HL-60 (cell line): ENCODE results near the gene ACOXL.

Experiments used
- DNase-seq, 2 experiments: peaks; one replicate each; pipeline ENCODE4 v3.0.0-alpha.2; 2010 to 2020; ENCODE audit warnings: low read depth in 1 of 2, low spot score in 1 of 2
- H3K27ac ChIP-seq: fragments of 250-450 bp; sonication (Bioruptor Pico); replicated peaks from 2 replicates; pipeline ENCODE4 v1.5.1; 2020; ENCODE audit warnings: mild to moderate bottlenecking, moderate library complexity
- H3K27me3 ChIP-seq: fragments of 250-450 bp; sonication (Bioruptor Pico); 2 replicates; pipeline ENCODE4 v1.5.1; 2021; ENCODE audit warnings: mild to moderate bottlenecking, moderate library complexity; ENCODE audit not compliant: insufficient read depth, poor library complexity, severe bottlenecking
- H3K4me3 ChIP-seq: replicated peaks from 2 replicates; pipeline ENCODE4 v1.5.1; 2011; ENCODE audit warnings: mild to moderate bottlenecking, control low read depth, low read length; ENCODE audit not compliant: insufficient read depth
- CTCF ChIP-seq: IDR thresholded peaks from one replicate; pipeline ENCODE4 v1.5.1; 2011; ENCODE audit warnings: low read length, control low read depth, inconsistent platforms; ENCODE audit not compliant: insufficient read depth
- GABPA ChIP-seq: IDR thresholded peaks from 2 replicates; pipeline ENCODE4 v1.6.1; 2012; ENCODE audit warnings: low read depth
- POLR2AphosphoS5 ChIP-seq: IDR thresholded peaks from 2 replicates; pipeline ENCODE4 v1.6.1; 2012; ENCODE audit warnings: low read depth
- REST ChIP-seq: IDR thresholded peaks from 2 replicates; pipeline ENCODE4 v1.6.1; 2012; ENCODE audit warnings: low read depth; ENCODE audit not compliant: insufficient replicate concordance
- SPI1 ChIP-seq: IDR thresholded peaks from 2 replicates; pipeline ENCODE4 v1.6.1; 2012; ENCODE audit warnings: low read depth, mild to moderate bottlenecking, borderline replicate concordance

ACOXL gene

GRCh38 chr2:110717734-110718133, 14.6 kb upstream of the ACOXL start:
- Histone ChIP-seq H3K4me3 (no peak overlapping the region), H3K27ac (no peak overlapping the region), H3K27me3 (no peaks in the 10 kb centered on the region)
- no peak for TF ChIP-seq CTCF
- no peak for TF ChIP-seq REST
- TF ChIP-seq POLR2AphosphoS5: no peak
- TF ChIP-seq SPI1: no peak
- TF ChIP-seq GABPA: no peak
- DNase-seq: no peak

- no peak for DNase-seq
- Histone ChIP-seq H3K4me3 (no peak overlapping the region), H3K27me3 (no peaks in the 10 kb centered on the region), H3K27ac (no peak overlapping the region)
- TF ChIP-seq CTCF (no peak), GABPA (no peak), SPI1 (no peak), POLR2AphosphoS5 (no peak), REST (no peak)
These were observed 14.0 kb upstream of the ACOXL start for GRCh38 chr2:110718382-110718781.

- TF ChIP-seq SPI1: no peak
- TF ChIP-seq POLR2AphosphoS5: no peak
- no peak for TF ChIP-seq CTCF
- TF ChIP-seq GABPA: no peak
- Histone ChIP-seq H3K27ac (no peak overlapping the region), H3K27me3 (no peaks in the 10 kb centered on the region), H3K4me3 (no peak overlapping the region)
- DNase-seq: no peak
These were observed 13.4 kb upstream of the ACOXL start for GRCh38 chr2:110718990-110719389.

GRCh38 chr2:110720547-110720946, 11.8 kb upstream of the ACOXL start:
- no peak overlapping the region for H3K4me3 ChIP-seq
- no peaks in the 10 kb centered on the region for H3K27me3 ChIP-seq
- TF ChIP-seq REST (no peak), POLR2AphosphoS5 (no peak), SPI1 (no peak), CTCF (no peak), GABPA (no peak)
- DNase-seq: no peak
- no peak overlapping the region for H3K27ac ChIP-seq
